Measurements from ENCODE around the gene PNPLA8.

PNPLA8 gene

GRCh38 chr7:108451296-108451848 is 74.6 kb downstream of the PNPLA8 start:
- no peak overlapping the region for H3K9ac ChIP-seq
- no peak for TF ChIP-seq Cebpa-rat (IDR thresholded peaks at IDR 0.05)
- H3K9me3 ChIP-seq, result no peaks in the 10 kb centered on the region
- H4K20me1 ChIP-seq, result peaks cover 25% of the 10 kb centered on the region
- H3K4me3 ChIP-seq, result no peak overlapping the region
- H3K4me1 ChIP-seq, result peaks cover 21% of the 10 kb centered on the region
- peaks cover 33% of the 10 kb centered on the region for H3K27me3 ChIP-seq
- H3K36me3 ChIP-seq, result no peaks in the 10 kb centered on the region
- no peak overlapping the region for H3K27ac ChIP-seq
- H3K4me2 ChIP-seq, result no peak overlapping the region

DNA sequence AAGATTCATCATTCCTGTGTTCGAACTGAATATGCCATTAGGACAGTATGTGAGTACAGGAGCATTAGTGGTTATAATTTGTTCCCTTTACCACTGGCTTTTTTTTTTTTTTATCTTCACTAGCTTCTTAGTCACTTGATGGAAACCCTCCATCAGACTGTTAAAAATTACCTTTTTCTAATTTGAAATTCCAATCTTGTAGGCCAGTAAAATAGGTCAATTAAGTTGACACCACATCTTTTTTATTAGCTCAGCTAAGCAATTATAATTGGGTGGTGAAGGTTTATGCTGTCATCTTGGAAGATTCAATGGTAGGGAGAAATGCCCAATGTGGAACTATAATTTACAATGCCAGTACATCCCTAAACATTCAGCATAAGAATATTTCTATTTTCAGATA is 75.8 kb downstream of the PNPLA8 start:
- TF ChIP-seq Cebpa-rat (IDR thresholded peaks at IDR 0.05), result no peak
- H3K27me3 ChIP-seq, result peaks cover 21% of the 10 kb centered on the region
- H3K27ac ChIP-seq, result no peak overlapping the region
- H3K36me3 ChIP-seq, result no peaks in the 10 kb centered on the region
- H3K4me2 ChIP-seq, result no peak overlapping the region
- H3K4me3 ChIP-seq, result no peak overlapping the region
- no peaks in the 10 kb centered on the region for H3K9me3 ChIP-seq
- H3K4me1 ChIP-seq, result peaks cover 11% of the 10 kb centered on the region
- H4K20me1 ChIP-seq, result peaks cover 14% of the 10 kb centered on the region
- H3K9ac ChIP-seq, result no peak overlapping the region

DNA sequence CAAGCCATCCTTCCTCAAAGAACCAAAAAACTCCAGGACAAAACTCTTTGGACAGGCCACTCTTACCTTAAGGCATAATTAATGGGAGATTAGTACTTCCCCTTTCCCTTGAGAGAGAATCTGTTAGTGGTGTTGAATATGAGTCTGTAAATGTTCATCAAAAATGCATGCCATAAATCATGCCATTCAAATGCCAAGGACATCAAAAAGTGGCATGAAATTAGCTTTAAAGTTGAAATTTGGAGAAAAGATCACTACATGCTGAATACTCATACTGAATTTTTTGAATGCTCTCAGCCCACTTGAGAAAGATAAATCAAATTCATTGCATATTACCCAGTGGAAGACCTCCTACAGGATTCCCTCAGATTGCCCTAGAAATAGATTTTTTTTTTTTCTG is 76.4 kb downstream of the PNPLA8 start:
- H3K4me3 ChIP-seq, result no peak overlapping the region
- no peak for TF ChIP-seq Cebpa-rat (IDR thresholded peaks at IDR 0.05)

DNA sequence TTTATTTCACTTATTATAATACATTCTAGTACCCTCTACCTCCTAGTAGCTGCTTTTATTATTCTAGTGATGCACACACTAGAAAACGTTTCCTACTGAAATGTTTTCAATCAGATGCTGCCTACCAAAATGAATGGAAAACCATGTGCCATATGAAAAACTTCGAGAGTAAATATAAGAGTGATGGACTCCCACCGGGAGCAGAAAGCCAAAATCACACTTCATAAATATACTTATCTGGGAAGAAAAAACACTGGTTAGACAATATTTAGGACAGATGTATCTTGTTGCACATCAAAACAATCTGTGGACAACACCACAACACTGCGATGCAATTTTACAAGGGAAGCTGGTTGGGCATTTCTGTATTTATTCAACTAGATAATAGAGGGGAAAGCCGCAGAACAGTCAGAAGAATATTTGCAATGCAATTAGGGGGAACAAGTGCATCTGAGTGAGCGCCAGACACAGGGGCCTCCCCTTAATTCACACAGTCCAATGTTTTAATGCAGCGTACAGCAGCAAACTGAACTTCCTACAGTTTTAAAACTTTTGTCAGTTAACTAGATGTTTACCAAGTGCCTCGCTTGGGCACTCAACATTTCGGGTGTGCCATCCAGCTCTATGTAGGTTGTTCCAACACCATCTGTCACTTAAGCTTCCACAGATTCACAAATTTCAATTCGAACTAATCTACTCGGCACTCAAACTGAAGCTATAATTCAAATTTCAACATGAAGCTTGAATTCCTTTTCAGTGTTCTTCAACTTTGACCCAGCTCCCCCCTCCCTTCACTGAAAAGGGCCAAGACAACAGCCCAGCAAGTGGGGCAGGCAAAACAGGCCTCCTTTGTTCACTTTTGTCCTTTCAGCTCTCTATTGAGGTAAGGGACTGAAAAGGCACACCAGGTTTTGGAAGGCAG is 77.1 kb downstream of the PNPLA8 start:
- no peak overlapping the region for H3K9ac ChIP-seq
- no peak overlapping the region for H3K27ac ChIP-seq
- no peak overlapping the region for H3K4me3 ChIP-seq
- peaks cover under 1% of the 10 kb centered on the region; the same call in 1 of the 2 replicates for H4K20me1 ChIP-seq
- no peaks in the 10 kb centered on the region for H3K4me1 ChIP-seq
- no peaks in the 10 kb centered on the region for H3K9me3 ChIP-seq
- H3K4me2 ChIP-seq, result no peak overlapping the region
- H3K27me3 ChIP-seq, result peaks cover 8% of the 10 kb centered on the region
- H3K36me3 ChIP-seq, result no peaks in the 10 kb centered on the region
- no peak for TF ChIP-seq Cebpa-rat (IDR thresholded peaks at IDR 0.05)

More for the DNA sequence above, 76.4 kb downstream of the PNPLA8 start:
- Histone ChIP-seq H4K20me1 (peaks cover 8% of the 10 kb centered on the region; the same call in 1 of the 2 replicates), H3K9me3 (no peaks in the 10 kb centered on the region), H3K27ac (no peak overlapping the region), H3K27me3 (peaks cover 15% of the 10 kb centered on the region), H3K9ac (no peak overlapping the region), H3K4me2 (no peak overlapping the region), H3K4me1 (peaks cover 4% of the 10 kb centered on the region), H3K36me3 (no peaks in the 10 kb centered on the region)

- H4K20me1 ChIP-seq, result no peaks in the 10 kb centered on the region
- no peak overlapping the region for H3K4me3 ChIP-seq
- H3K9me3 ChIP-seq, result no peaks in the 10 kb centered on the region
- no peak for TF ChIP-seq Cebpa-rat (IDR thresholded peaks at IDR 0.05)
- no peak overlapping the region for H3K9ac ChIP-seq
- no peaks in the 10 kb centered on the region for H3K27me3 ChIP-seq
- H3K36me3 ChIP-seq, result no peaks in the 10 kb centered on the region
- no peak overlapping the region for H3K27ac ChIP-seq
- H3K4me2 ChIP-seq, result no peak overlapping the region
- no peaks in the 10 kb centered on the region for H3K4me1 ChIP-seq
Observed at GRCh38 chr7:108442039-108442568, 83.8 kb downstream of the PNPLA8 start.

GRCh38 chr7:108441392-108441955 is 84.5 kb downstream of the PNPLA8 start:
- H3K9ac ChIP-seq, result no peak overlapping the region
- H3K27me3 ChIP-seq, result no peaks in the 10 kb centered on the region
- H3K36me3 ChIP-seq, result no peaks in the 10 kb centered on the region
- H3K4me2 ChIP-seq, result no peak overlapping the region
- H3K27ac ChIP-seq, result no peak overlapping the region
- no peak for TF ChIP-seq Cebpa-rat (IDR thresholded peaks at IDR 0.05)
- H4K20me1 ChIP-seq, result no peaks in the 10 kb centered on the region
- no peak overlapping the region for H3K4me3 ChIP-seq
- no peaks in the 10 kb centered on the region for H3K4me1 ChIP-seq
- no peaks in the 10 kb centered on the region for H3K9me3 ChIP-seq

DNA sequence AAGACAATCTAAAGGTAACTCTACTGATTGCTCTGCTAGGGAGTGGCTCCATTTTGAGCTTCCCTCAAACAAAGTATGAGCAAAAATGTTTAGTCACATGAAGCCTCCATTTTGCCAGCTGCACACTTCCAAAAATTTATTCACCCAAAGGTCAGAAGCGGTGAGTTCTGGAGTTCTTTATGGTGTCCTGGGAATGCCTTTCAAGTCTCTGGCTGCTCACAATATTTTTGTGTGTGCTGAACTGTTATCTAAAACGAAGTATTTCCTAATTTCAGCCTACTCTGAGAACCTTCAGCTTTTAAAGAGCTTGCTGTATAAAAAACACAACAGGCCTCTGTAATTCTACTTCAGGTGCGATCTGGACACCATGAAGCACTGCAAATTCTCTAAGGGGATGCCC is 85.3 kb downstream of the PNPLA8 start:
- Histone ChIP-seq H4K20me1 (no peaks in the 10 kb centered on the region), H3K4me1 (no peaks in the 10 kb centered on the region), H3K27me3 (no peaks in the 10 kb centered on the region), H3K9ac (no peak overlapping the region), H3K4me3 (no peak overlapping the region), H3K4me2 (no peak overlapping the region), H3K36me3 (no peaks in the 10 kb centered on the region), H3K9me3 (no peaks in the 10 kb centered on the region), H3K27ac (no peak overlapping the region)
- TF ChIP-seq Cebpa-rat (IDR thresholded peaks at IDR 0.05), result no peak

GRCh38 chr7:108436906-108437305 is 89.0 kb downstream of the PNPLA8 start:
- H3K9ac ChIP-seq, result no peak overlapping the region
- H3K9me3 ChIP-seq, result no peaks in the 10 kb centered on the region
- H3K27ac ChIP-seq, result no peak overlapping the region
- no peaks in the 10 kb centered on the region for H3K4me1 ChIP-seq
- H3K27me3 ChIP-seq, result no peaks in the 10 kb centered on the region
- TF ChIP-seq Cebpa-rat (IDR thresholded peaks at IDR 0.05), result no peak
- no peaks in the 10 kb centered on the region for H4K20me1 ChIP-seq
- H3K4me3 ChIP-seq, result no peak overlapping the region
- H3K36me3 ChIP-seq, result no peaks in the 10 kb centered on the region
- H3K4me2 ChIP-seq, result no peak overlapping the region

- Histone ChIP-seq H3K4me3 (no peak overlapping the region), H3K9me3 (no peaks in the 10 kb centered on the region), H3K27ac (no peak overlapping the region), H3K27me3 (no peaks in the 10 kb centered on the region), H3K4me1 (no peaks in the 10 kb centered on the region), H3K9ac (no peak overlapping the region), H3K4me2 (no peak overlapping the region), H3K36me3 (no peaks in the 10 kb centered on the region), H4K20me1 (no peaks in the 10 kb centered on the region)
- TF ChIP-seq Cebpa-rat (IDR thresholded peaks at IDR 0.05), result no peak
Observed at GRCh38 chr7:108434010-108434409, 91.9 kb downstream of the PNPLA8 start.

DNA sequence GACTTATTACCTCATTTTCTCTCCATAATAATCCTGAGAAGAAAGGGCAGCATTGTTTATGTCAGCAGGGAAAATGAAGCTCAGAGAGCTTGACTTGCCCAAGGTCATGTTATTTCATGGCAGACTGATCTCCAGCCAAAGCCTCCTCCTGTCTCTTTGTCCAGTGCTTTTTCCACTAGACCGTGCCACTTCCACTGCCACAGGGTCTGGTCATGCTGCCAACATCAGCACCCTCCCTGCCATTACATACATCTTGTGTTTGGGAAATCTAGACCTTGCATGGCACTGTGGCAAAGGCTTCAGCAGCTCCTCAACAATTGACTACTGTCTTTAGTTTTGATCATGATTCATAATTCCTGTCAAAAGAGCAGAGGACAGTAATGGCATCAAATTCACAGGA is 94.8 kb downstream of the PNPLA8 start:
- Histone ChIP-seq H3K27ac (no peak overlapping the region), H3K9me3 (no peaks in the 10 kb centered on the region), H3K27me3 (no peaks in the 10 kb centered on the region), H3K36me3 (no peaks in the 10 kb centered on the region), H3K9ac (no peak overlapping the region), H3K4me3 (no peak overlapping the region), H4K20me1 (no peaks in the 10 kb centered on the region), H3K4me2 (no peak overlapping the region), H3K4me1 (no peaks in the 10 kb centered on the region)
- TF ChIP-seq Cebpa-rat (IDR thresholded peaks at IDR 0.05), result no peak
